GM23338 (cell line): ENCODE measurements around the gene POLE4. TPM values are rescaled to one million over a fixed set of nuclear protein-coding genes. Genes with fewer than 3 reads are reported as not detected.

Experiments used
- ATAC-seq: fragments of 200-7000 bp; cut with Tn5 transposase; 3 replicates; pipeline ENCODE4 v1.9.1; 2020
- DNase-seq: peaks from one replicate; pipeline ENCODE4 v3.0.0-alpha.2; 2015; ENCODE audit warnings: low spot score
- H2AFZ ChIP-seq: fragments of 200-600 bp; sonication (generic); 2 replicates; pipeline ENCODE4 v1.8.0; 2016; ENCODE audit warnings: antibody characterized with exemption, mild to moderate bottlenecking, moderate library complexity
- H3F3A ChIP-seq: fragments of 200-600 bp; sonication (generic); replicated peaks from 2 replicates; pipeline ENCODE4 v1.8.0; 2017; ENCODE audit warnings: antibody characterized with exemption, mixed run types, low read depth
- H3K27ac ChIP-seq: fragments of 200-600 bp; sonication (generic); 2 replicates; pipeline ENCODE4 v1.6.1; 2016; ENCODE audit warnings: low read depth
- H3K27me3 ChIP-seq: fragments of 200-600 bp; sonication (generic); 2 replicates; pipeline ENCODE4 v1.8.0; 2016; ENCODE audit warnings: mild to moderate bottlenecking, mixed run types, moderate library complexity; ENCODE audit not compliant: insufficient read depth
- H3K36me3 ChIP-seq: fragments of 200-600 bp; sonication (generic); 2 replicates; pipeline ENCODE4 v1.8.0; 2016; ENCODE audit warnings: mild to moderate bottlenecking; ENCODE audit not compliant: insufficient read depth
- H3K4me1 ChIP-seq: fragments of 200-600 bp; sonication (generic); 2 replicates; pipeline ENCODE4 v1.8.0; 2016; ENCODE audit warnings: mild to moderate bottlenecking, moderate library complexity; ENCODE audit not compliant: insufficient read depth
- H3K4me2 ChIP-seq: fragments of 200-600 bp; sonication (generic); 2 replicates; pipeline ENCODE4 v1.7.1; 2017; ENCODE audit warnings: mixed run types
- H3K4me3 ChIP-seq: fragments of 200-600 bp; sonication (generic); 2 replicates; pipeline ENCODE4 v1.6.1; 2016; ENCODE audit warnings: mixed run types
- H3K79me2 ChIP-seq: fragments of 200-600 bp; sonication (generic); replicated peaks from 2 replicates; pipeline ENCODE4 v1.8.0; 2017; ENCODE audit warnings: mild to moderate bottlenecking; ENCODE audit not compliant: insufficient read depth
- H3K9me2 ChIP-seq: fragments of 200-600 bp; sonication (generic); 2 replicates; pipeline ENCODE4 v1.8.0; 2017; ENCODE audit not compliant: insufficient read depth
- H4K20me1 ChIP-seq: fragments of 200-600 bp; sonication (generic); replicated peaks from 2 replicates; pipeline ENCODE4 v1.8.0; 2017; ENCODE audit warnings: mild to moderate bottlenecking; ENCODE audit not compliant: insufficient read depth
- H3K27ac Mint-ChIP-seq: 2 replicates; pipeline ENCODE4 v1.8.0; 2020; ENCODE audit warnings: inconsistent platforms, mild to moderate bottlenecking, moderate library complexity, mixed read lengths
- H3K27me3 Mint-ChIP-seq: 3 replicates; pipeline ENCODE4 v1.8.0; 2022; ENCODE audit warnings: low read depth, mild to moderate bottlenecking, moderate library complexity, mixed read lengths, inconsistent platforms; ENCODE audit not compliant: insufficient read depth, poor library complexity
- H3K36me3 Mint-ChIP-seq: 3 replicates; pipeline ENCODE4 v1.8.0; 2021; ENCODE audit warnings: low read depth, mild to moderate bottlenecking, inconsistent platforms, moderate library complexity, mixed read lengths
- H3K4me1 Mint-ChIP-seq: 3 replicates; pipeline ENCODE4 v1.8.0; 2020; ENCODE audit warnings: mild to moderate bottlenecking, inconsistent platforms, mixed read lengths
- H3K4me3 Mint-ChIP-seq: 3 replicates; pipeline ENCODE4 v1.8.0; 2021; ENCODE audit warnings: moderate library complexity, mild to moderate bottlenecking, inconsistent platforms, mixed read lengths
- H3K9me3 Mint-ChIP-seq: 3 replicates; pipeline ENCODE4 v1.8.0; 2020; ENCODE audit warnings: moderate library complexity, mild to moderate bottlenecking, inconsistent platforms, mixed read lengths
- CTCF ChIP-seq, 2 experiments: fragments of 200-600 bp in 1 of 2; sonication (generic) in 1 of 2; conservative IDR thresholded peaks; 2 replicates each; pipeline versions ENCODE4 v1.5.1 to v1.6.1; 2016 to 2017; ENCODE audit warnings: antibody characterized with exemption in 2 of 2, low read depth in 2 of 2, mild to moderate bottlenecking in 2 of 2, moderate library complexity in 1 of 2
- NANOG ChIP-seq: IDR thresholded peaks from 2 replicates; pipeline ENCODE4 v1.6.1; 2016; ENCODE audit warnings: antibody characterized with exemption, borderline replicate concordance
- ZNF331 ChIP-seq: fragments of 250-450 bp; sonication (Bioruptor Pico); IDR thresholded peaks from 2 replicates; pipeline ENCODE4 v1.5.0; 2020; ENCODE audit warnings: low read depth, mild to moderate bottlenecking, moderate library complexity
- ZNF462 ChIP-seq: fragments of 250-450 bp; sonication (Bioruptor Pico); IDR thresholded peaks from 2 replicates; pipeline ENCODE4 v1.5.0; 2020; ENCODE audit warnings: mild to moderate bottlenecking, moderate library complexity
- polyA plus RNA-seq: library from polyadenylated mRNA; unstranded; fragments of >200 nt; fragmentation: Nextera tagmentation; extraction: Ambion mirVana; gene quantifications from 2 replicates; pipeline ENCODE4 v1.2.1, GENCODE V29; 2016
- total RNA-seq: library from RNA; depleted of rRNA; stranded (reverse); fragments of >200 nt; shearing (Covaris generic); gene quantifications from 2 replicates; pipeline ENCODE4 v1.2.3, GENCODE V29; 2014

Gene POLE4
- total and polyA plus RNA-seq, 2 experiments from 2014 or later, result 24.4 to 105 TPM

GRCh38 chr2:75006041-75006440 is 47.6 kb downstream of the POLE4 start (continued):
- TF ChIP-seq ZNF462 (no peak), ZNF331 (no peak), NANOG (no peak)

GRCh38 chr2:75007061-75007460 is 48.6 kb downstream of the POLE4 start:
- no peaks in the 10 kb centered on the region for H3F3A ChIP-seq
- H3K27ac Mint-ChIP-seq, result no peak overlapping the region
- H2AFZ ChIP-seq, result no peak overlapping the region
- H3K9me3 Mint-ChIP-seq, result no peaks in the 10 kb centered on the region
- no peak overlapping the region for H3K4me3 Mint-ChIP-seq
- H3K4me1 Mint-ChIP-seq, result no peaks in the 10 kb centered on the region
- no peak overlapping the region for H3K27ac ChIP-seq
- H3K27me3 ChIP-seq, result no peaks in the 10 kb centered on the region
- H3K79me2 ChIP-seq, result no peaks in the 10 kb centered on the region
- H3K27me3 Mint-ChIP-seq, result peaks cover 3% of the 10 kb centered on the region
- no peak for TF ChIP-seq ZNF331
- TF ChIP-seq CTCF (conservative IDR thresholded peaks at IDR 0.05; ENCODE audit: low read depth in 2 of 2), result no peak
- H3K36me3 ChIP-seq, result no peaks in the 10 kb centered on the region
- ATAC-seq (no peak), DNase-seq (no peak)
- H3K4me3 ChIP-seq, result no peak overlapping the region
- H3K36me3 Mint-ChIP-seq, result no peaks in the 10 kb centered on the region
- no peaks in the 10 kb centered on the region for H4K20me1 ChIP-seq
- H3K4me1 ChIP-seq, result no peaks in the 10 kb centered on the region
- no peak overlapping the region for H3K4me2 ChIP-seq
- H3K9me2 ChIP-seq, result no peaks in the 10 kb centered on the region; the same call in 1 of the 2 replicates
